GM20000 (cell line): ENCODE results near the gene IL6.

Source experiments
- DNase-seq: peaks from one replicate; pipeline ENCODE4 v3.0.0; 2012; ENCODE audit warnings: low spot score
- TF ChIP-seq, protein P1 (sequence below): IDR thresholded peaks from 2 replicates; pipeline ENCODE4 v1.5.1; 2012; ENCODE audit warnings: mild to moderate bottlenecking, control low read depth; ENCODE audit errors: extremely low read depth, missing control alignments

IL6 gene

DNA sequence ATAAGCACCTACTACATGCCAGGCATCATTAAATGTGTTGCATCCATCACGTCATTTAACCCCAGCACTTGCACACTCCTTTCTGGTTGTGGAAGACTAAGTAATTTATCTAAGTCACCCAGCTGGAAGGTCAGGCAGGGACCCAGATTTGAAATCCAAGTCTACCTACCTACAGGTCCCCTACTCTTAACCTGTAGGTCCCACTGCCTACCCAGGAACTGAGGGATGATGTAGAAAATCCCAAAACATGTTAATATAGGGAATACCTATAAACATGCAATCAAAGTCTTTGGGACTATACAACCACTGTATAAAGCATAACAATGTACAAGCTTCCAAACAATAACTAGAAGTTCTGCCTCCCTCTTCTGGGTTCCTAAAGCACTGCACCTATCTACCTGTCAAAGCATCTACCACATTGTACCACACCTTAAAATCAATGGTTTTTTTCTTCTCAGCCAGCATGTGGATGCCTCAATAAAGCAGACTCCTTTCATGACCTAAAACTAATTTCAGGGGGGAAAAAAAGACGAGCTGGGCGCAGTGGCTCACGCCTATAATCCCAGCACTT is 5.6 kb downstream of the IL6 start:
- TF ChIP-seq, protein P1, sequence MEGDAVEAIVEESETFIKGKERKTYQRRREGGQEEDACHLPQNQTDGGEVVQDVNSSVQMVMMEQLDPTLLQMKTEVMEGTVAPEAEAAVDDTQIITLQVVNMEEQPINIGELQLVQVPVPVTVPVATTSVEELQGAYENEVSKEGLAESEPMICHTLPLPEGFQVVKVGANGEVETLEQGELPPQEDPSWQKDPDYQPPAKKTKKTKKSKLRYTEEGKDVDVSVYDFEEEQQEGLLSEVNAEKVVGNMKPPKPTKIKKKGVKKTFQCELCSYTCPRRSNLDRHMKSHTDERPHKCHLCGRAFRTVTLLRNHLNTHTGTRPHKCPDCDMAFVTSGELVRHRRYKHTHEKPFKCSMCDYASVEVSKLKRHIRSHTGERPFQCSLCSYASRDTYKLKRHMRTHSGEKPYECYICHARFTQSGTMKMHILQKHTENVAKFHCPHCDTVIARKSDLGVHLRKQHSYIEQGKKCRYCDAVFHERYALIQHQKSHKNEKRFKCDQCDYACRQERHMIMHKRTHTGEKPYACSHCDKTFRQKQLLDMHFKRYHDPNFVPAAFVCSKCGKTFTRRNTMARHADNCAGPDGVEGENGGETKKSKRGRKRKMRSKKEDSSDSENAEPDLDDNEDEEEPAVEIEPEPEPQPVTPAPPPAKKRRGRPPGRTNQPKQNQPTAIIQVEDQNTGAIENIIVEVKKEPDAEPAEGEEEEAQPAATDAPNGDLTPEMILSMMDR, result no peak
- DNase-seq, result no peak

DNA sequence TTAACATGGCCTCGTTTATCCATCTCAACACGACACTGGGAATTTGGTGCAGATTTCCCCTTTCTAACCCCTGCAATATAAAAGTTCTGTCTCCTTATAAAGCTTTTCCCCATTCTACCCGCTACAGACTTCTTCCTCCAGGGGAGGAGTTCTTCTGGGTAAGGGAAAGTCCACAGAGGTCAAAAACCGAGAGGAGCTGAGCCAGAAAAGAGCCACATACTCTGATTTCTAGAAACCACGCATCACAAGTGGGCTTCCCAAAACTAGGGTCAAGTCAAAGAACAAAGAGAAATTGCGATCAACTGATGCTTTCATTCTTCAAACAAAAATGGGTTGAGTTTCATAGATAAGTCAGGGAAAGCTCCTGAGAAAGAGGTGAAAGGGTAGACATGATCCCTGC is 6.8 kb downstream of the IL6 start:
- TF ChIP-seq, protein P1, result no peak
- DNase-seq, result no peak

DNA sequence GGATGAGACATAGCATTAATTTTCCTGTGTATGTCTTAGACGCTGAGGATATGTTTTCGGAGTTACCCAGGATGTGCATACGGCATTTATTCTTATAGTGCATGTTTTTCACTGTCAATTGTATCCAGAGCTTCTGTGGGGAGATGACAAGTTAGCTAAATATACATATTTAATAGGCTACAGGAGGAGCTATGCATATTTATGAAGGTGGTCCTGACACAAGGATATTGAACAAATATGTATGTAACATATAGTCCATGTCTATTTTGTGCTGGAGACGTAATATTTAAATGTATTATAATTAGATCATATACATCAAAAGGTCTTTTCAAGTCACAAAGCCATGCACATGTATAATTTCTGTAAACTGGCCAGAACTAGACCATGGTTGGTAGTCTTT is 16.0 kb downstream of the IL6 start:
- DNase-seq, result no peak
- TF ChIP-seq, protein P1, result no peak

DNA sequence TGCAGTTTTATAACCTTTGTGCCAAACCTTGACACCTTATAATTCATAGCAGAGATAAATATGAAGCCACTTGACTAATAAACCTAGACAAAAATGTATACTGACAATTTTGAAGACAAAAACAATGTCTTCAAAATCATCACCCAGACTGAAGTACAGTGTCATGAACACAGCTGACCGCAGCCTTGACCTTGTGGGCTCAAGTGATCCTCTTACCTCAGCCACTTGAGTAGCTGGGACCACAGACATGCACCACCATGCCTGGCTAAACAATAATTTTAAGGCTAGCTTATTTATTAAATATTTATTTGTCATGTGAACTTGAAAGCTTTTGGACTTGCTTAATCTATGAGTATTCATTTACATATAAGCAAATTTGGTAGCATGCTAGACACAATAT is 24.3 kb downstream of the IL6 start:
- no peak for DNase-seq
- TF ChIP-seq, protein P1, result no peak

DNA sequence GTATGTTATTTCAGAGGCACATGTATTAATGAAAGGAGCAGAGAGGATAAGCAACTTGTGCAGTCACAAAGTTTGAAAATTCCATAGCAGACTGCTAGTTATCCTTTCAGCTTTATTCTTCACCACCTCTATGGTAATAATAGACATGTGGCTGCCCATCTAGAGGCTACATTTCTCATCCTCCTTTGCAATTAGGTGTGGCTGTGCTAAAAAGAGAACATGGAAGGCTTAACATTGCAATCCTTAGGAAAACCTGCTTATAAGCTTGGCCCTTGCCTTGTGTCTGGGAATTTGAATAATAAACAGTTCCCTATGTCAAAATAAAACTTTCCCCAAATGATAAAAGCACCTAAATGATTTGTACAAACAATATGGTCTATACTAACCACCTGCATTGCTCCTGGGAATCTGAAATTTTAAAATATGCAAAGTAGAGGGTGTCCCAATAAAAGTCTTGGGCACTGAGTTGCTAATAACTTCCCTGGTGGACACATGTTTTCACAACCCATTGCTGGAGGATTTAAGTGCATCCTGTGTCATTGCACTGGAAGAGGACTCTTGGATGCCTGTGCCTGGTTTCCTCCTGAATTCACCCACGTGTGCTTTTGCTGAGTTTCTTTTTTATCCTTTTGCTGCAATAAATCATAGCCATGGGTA is 30.5 kb downstream of the IL6 start:
- TF ChIP-seq, protein P1, result no peak
- no peak for DNase-seq

DNA sequence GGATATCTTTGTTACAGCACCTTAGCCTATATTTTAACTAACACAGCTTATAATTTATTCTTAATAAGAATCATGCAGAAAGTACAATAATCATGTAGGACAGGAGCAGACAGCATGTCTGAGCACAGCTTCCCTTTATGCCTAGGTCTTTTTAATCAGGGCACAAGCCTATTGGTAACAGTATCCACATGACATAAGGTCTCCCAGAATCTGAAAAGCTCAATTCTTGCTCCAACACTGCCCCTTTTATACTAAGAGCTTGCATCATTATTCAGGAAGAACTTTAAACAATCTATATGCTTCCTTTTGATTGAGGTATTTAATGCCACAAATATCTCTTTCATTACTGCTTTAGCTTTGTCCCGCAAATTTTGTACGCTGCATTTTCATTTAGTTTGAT is 31.6 kb downstream of the IL6 start:
- DNase-seq, result no peak
- TF ChIP-seq, protein P1, result no peak

DNA sequence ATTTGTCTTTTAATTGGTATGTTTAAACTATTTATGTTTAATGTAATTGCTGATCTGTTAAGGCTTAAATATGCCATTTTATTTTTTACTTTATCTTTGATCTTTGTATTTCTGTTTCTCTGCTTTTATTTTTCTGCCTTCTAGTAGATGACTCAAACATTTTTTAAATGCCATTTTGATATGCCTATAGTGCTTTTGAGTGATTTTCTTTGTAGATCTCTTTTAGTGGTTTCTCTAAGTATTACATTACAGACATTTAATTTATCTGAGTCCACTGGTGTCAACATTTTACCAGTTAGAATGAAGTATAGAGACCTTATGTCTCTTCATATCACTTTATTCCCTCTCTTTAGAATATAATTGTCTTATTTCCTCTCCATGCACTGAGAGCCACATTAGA is 32.7 kb downstream of the IL6 start:
- TF ChIP-seq, protein P1, result no peak
- no peak for DNase-seq
